ENCODE measurements around the gene SZRD1.

The SZRD1 gene

DNA sequence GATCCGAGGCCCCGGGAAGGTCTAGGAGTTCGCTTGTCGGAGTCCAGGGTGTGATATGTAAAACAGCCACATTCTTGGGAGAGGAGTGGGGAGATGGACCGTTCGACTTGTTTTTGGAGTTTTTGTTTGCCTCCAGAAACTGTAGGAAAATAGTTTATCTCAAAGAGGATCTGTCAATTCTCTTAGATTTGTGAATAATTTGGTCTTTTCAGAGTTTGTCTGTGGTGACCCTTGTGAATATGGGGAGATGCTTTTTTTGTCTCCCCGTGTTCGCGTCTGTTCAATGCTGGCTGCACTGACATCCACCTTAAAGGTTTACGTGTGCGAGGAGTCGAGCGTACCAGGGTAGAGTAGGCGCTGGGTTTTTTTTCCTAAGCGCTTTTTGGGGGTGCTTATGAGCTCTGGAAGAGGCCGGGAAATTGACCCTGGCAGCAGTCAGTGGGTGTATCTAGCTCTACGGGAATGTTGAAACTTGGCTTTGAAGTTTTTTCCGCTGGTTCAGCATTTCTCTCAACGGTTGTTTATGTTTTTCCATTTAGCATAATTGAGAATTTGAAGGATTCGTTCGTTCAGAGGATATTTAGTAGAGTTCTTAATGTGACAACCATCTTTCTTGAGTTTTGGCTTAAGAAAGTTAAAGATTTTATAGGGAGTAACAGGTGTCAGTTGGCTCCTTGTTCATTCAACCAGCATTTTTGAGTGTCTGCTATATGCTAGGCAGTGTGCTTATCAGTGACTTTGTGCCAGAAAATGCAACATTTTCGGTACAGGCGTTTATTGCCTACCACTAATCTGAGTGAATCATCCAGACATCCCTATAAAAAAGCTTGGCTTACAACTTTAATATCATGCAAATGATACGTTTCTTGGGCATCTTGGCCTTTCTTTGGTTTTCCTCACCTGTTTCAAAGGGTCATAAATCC lies 1.2 kb downstream of the SZRD1 start:
- no peak for FAIRE-seq

GRCh38 chr1:16369821-16370220 lies 2.8 kb downstream of the SZRD1 start:
- FAIRE-seq, result no peak

DNA sequence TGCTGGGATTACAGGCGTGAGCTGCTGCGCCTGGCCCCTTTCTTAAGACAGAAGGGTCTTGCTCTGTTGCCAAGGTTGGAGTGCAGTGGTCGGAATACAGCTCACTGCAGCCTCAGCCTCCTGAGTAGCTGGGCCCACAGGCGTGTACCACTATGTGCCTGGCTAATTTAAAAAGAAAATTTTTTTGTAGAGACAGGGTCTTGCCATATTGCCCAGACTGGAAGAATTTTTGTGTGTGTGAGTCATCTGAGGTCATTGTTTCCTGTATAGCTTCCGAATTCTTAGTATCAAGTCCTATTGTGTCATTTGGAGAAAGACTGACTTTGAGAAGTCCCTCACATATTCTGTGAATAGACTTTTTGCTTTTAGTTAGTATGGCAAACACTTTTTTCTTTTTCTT lies 4.7 kb downstream of the SZRD1 start:
- FAIRE-seq, result no peak

DNA sequence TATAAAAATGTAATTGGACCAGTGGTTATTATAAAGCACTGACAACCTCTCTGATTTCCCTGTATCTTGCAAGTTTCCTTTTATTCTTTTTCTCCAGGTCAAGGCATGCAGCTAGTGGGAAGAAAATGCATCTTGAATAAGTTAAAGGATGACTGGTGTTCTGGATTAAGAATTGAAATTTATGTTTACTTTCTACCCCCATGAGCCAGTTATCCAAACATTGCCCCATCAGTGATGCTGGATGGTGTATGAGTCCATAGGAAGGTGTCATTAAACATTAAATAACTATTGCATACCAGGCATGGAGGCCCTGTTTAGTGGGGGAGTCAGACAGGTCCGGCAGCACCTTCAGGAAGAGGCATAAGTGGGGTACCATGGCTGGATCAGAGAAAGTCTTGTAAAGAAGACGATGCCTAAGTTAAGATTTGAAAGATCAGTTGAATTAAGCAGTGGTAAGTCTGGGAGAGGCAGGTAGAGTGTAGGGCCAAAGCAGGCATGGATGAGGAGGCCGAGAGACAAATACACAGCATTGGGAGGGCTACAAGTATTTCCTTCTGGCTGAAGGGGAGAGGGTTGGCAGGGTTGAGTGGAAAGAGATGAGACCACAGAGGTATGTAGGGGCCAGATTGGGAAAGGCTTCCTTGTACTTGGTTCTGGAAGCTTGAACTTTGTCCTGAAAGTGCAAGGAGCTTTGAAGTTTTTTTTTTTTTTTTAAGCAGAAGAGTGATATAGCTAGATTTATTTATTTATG lies 5.7 kb downstream of the SZRD1 start:
- FAIRE-seq, result no peak

- FAIRE-seq, result no peak
Measured at GRCh38 chr1:16374266-16374665, 7.2 kb downstream of the SZRD1 start.

DNA sequence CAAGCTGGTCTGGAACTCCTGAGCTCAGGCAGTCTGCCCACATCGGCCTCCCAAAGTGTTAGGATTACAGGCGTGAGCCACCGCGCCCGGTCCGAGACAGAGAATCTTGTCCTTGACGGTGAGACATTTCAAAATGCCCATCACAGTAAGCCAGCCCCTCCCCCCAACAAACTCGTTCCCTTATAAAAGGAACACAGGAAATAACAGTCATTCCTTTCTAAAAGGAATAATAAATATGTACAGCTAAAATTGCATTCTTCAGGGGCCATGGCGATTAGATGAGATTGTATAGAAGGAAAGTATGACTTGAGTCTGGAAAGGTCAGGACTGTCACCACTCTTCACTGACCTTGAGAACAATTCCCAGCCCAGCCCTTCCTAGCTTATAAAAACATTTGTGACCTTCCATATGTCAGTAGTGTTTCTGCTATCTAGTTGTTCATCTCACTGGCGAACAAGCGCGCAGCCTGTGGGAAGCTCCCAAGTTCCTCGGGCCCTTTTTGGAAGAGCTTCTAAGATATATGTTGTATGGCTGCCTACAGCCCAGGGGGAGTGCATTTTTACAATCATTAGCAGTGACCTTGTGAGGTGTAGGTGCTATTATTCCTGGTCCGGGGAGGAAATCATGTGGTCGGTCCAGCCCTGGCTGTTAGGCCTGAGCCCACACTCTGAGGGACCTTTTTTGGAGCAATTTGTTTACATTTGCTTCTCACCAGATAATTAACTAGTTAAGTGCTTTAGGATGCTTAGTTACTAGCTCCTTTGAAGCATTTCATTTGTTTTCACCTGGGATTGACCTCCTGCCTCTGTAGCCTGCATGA lies 8.7 kb downstream of the SZRD1 start:
- no peak for FAIRE-seq

GRCh38 chr1:16376971-16377370 lies 9.9 kb downstream of the SZRD1 start:
- FAIRE-seq, result no peak

DNA sequence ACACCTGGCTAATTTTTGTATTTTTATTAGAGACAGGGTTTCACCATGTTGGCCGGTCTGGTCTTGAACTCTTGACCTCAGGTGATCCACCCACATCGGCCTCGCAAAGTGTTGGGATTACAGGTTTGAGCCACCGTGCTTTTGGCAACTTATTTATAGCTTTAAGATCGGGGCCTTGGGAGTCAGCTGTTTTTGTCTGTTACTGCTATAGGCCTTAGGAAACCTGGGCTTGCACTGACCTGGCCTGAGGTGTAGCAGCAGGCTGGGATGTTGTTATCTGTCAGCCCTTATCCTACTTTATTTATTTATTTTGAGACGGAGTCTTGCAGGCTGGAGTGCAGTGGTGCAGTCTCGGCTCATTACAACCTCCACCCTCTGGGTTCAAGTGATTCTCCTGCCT lies 11.4 kb downstream of the SZRD1 start:
- FAIRE-seq, result no peak

GRCh38 chr1:16380868-16381267 lies 13.8 kb downstream of the SZRD1 start:
- FAIRE-seq, result no peak

GRCh38 chr1:16383888-16384287 lies 16.8 kb downstream of the SZRD1 start:
- no peak for FAIRE-seq

DNA sequence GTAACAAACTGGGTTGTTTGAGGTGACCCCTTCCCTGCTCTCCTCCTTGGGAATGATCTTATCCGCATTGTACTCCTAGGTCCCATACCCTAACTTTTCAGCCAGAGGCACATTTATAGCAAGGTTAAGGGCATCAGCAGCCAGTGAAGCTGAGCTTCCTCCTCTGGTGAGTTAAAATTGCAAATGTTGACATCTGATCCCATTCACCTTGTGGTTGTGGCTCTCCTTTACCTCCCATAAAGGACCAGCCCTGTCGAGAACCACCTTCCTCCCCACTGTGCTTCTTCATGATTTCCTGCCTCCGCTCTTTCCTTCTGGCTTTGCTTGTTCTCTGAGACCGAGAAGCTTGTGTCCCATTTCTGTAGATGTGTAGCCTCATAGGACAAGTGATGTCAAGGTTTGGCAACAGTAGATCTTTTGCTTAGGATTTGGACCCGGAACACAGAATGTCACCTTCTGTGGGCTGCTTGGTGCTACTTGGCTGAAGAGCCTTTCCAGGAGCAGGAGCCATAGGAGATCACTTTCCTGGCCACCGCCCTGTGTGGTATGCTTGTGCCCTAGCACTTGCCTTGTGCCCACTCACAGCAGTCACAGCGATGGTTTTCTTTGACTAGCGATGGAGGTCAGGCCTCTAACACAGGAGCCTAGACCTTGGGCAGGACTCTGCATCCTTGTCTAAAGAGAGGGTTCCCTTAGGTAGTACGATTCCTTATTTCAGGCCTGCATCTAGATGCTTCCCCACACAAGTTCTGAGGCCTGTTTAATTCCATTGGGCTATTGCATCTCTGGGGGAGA lies 18.8 kb downstream of the SZRD1 start:
- no peak for FAIRE-seq

- no peak for FAIRE-seq
Measured at GRCh38 chr1:16386454-16387113, 19.5 kb downstream of the SZRD1 start.

- no peak for FAIRE-seq
Measured at GRCh38 chr1:16387201-16388188, 20.5 kb downstream of the SZRD1 start.

- no peak for FAIRE-seq
Measured at GRCh38 chr1:16391411-16391810, 24.4 kb downstream of the SZRD1 start.

DNA sequence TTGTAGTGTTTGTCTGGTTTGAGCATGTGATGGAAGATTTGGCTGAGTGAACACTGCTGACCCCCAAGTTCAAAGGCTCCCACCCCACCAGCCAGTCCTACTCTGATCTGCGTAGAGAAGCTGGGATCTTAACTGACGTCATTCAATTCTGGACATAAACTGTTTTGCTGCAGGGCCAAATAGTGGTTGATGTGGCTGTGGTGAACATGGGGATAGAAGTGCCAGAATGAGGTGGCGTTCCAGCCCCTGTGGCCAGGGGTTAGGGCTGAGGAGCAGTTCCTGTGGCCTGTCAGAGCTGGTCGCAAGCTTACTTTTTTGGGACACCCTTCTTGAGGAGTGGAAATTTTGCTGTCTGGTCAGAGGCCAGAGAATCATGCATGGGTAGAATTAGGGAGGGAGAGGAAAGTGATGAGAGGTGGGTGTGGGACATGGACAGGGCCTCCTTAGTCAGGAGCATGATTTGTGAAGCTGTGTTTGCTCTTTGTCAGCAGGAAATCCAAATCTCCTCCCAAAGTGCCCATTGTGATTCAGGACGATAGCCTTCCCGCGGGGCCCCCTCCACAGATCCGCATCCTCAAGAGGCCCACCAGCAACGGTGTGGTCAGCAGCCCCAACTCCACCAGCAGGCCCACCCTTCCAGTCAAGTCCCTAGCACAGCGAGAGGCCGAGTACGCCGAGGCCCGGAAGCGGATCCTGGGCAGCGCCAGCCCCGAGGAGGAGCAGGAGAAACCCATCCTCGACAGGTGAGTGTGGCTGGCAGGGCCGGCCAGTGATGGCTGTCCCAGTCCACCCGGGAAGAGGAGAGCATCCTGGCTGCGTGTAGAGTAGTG lies 25.9 kb downstream of the SZRD1 start:
- FAIRE-seq, result no peak

DNA sequence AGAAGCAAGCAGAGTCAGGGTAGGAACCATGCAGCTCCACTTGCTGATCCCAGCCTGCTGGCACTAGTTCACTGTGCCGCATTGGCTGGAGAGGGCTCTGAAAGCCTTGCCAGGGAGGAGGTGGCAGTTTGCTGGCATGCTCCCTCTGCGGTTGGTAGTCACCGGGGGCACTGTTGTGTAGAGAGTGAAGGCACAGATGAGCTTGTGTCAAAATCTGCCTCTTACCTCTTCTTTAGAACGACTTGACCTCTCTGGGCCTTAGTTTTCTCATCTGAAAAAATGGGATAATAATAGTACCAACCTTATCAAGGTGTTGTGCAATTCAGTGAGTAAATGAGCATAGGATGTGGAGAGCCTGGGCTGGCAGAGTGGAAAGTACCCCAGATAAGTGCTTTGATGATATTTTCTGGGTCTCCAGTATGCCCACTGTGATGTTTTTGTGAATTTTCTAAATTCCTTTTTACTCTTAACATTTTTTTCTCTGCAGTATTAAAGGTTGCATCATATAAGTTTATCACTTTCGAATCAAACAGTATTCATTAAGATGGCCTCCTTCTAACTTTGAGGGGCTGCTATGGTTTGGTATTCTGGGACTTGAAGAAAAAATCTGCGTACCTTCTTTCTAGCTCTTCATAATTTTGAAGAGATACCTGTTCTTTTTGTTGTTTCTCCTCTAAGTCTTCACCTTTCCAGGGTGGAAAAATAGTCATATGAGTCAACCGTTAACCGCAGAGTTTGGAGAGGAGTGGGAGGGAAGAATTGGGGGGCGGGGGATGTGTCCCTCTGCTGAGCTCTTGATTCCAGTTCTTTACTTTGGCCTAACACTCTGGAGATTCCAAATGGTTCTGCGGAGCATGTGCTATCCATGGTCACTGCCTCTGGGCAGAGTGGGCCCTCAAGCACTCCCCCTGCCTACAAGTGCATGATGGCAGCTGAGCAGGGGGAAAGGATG lies 26.8 kb downstream of the SZRD1 start:
- no peak for FAIRE-seq

- no peak for FAIRE-seq
Measured at GRCh38 chr1:16394977-16395376, 27.9 kb downstream of the SZRD1 start.

DNA sequence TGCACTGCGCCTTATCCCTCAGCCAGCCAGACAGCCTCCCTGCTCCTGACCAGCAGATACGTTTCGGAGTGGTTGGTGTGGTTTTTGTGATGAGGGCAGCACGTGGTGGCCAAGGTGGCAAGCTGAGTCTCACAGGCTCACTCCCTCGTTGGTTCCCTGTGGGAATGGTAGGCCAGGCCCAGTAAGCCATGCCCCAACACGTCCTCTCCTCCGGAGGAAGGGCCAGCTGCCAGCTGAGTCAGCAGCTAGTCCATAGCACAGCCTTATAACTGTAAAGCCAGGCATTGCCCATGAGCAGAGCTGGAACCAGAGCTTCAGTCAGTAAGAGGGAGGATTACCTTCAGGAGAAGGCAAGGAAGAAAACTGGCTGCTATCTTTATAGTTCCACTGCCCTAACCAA lies 29.5 kb downstream of the SZRD1 start:
- FAIRE-seq, result no peak
